OCI-LY3 (cell line): ENCODE data around the gene ISLR.

Experiments
- CTCF ChIP-seq: fragments of 200-600, 300-600 bp; sonication (generic); IDR thresholded peaks from 2 replicates; pipeline ENCODE4 v1.5.1; 2014; ENCODE audit warnings: antibody characterized with exemption, low read length, low read depth
- EZH2phosphoT487 ChIP-seq: fragments of 200-600 bp; shearing (Covaris generic); IDR thresholded peaks from 2 replicates; pipeline ENCODE4 v1.6.1; 2018; ENCODE audit warnings: antibody characterized with exemption, mixed run types, low read depth

GRCh38 chr15:74127954-74128784 lies 45.3 kb upstream of the ISLR start:
- TF ChIP-seq CTCF (no peak), EZH2phosphoT487 (no peak)
